Fibroblast of villous mesenchyme (primary cell): Measurements from ENCODE around the gene SIRPA. TPM values are rescaled to one million over a fixed set of nuclear protein-coding genes. Genes with fewer than 3 reads are reported as not detected.

ENCODE experiments used
- DNase-seq: peaks from one replicate; pipeline ENCODE4 v3.0.0-alpha.2; 2010; ENCODE audit warnings: low read depth
- H3K4me3 ChIP-seq: 2 replicates; pipeline ENCODE4 v1.5.1; 2011; ENCODE audit warnings: low read depth, mild to moderate bottlenecking, low read length
- CTCF ChIP-seq: IDR thresholded peaks from 2 replicates; pipeline ENCODE4 v1.5.1; 2012; ENCODE audit warnings: low read depth, mild to moderate bottlenecking, low read length; ENCODE audit not compliant: insufficient read depth
- total RNA-seq: library from RNA; depleted of rRNA; stranded (reverse); fragments of >200 nt; gene quantifications from 2 replicates; pipeline ENCODE4 v1.2.3, GENCODE V29; 2012

The SIRPA gene
- total RNA-seq, 1 donor = 3.9 TPM

GRCh38 chr20:1933465-1933870 lies 38.3 kb downstream of the SIRPA start:
- peak; percentile 51 for DNase-seq
- no peak for TF ChIP-seq CTCF

GRCh38 chr20:1934156-1934555 lies 38.9 kb downstream of the SIRPA start:
- DNase-seq = peak; percentile 73
- no peak overlapping the region for H3K4me3 ChIP-seq
- TF ChIP-seq CTCF = no peak

More at GRCh38 chr20:1933465-1933870, 38.3 kb downstream of the SIRPA start:
- H3K4me3 ChIP-seq = no peak overlapping the region

GRCh38 chr20:1934721-1935573 lies 39.7 kb downstream of the SIRPA start:
- no peak overlapping the region for H3K4me3 ChIP-seq
- DNase-seq = peak; percentile 84
- TF ChIP-seq CTCF = no peak

- no peak for DNase-seq
- TF ChIP-seq CTCF = no peak
- no peak overlapping the region for H3K4me3 ChIP-seq
Observed at GRCh38 chr20:1935696-1936366, 40.6 kb downstream of the SIRPA start.

- DNase-seq = no peak
- TF ChIP-seq CTCF = no peak
- no peak overlapping the region for H3K4me3 ChIP-seq
Observed at GRCh38 chr20:1937316-1937976, 42.2 kb downstream of the SIRPA start.

GRCh38 chr20:1938464-1939269 lies 43.5 kb downstream of the SIRPA start:
- no peak for TF ChIP-seq CTCF
- DNase-seq = no peak
- H3K4me3 ChIP-seq = no peak overlapping the region
